NCI-H1105 treated with DMSO at 0.1 percent for 48 hours (cell line): ENCODE results near the gene PDF.

ENCODE experiments used
- DNase-seq: peaks from one replicate; lab custom pipeline; 2025; lab: John Stamatoyannopoulos, UW

The PDF gene

GRCh38 chr16:69277413-69277812 is 53.0 kb downstream of the PDF start:
- no peak for DNase-seq
